ENCODE measurements around the gene BBOX1. TPM values are rescaled to one million over a fixed set of nuclear protein-coding genes. Genes with fewer than 3 reads are reported as not detected.

BBOX1 gene
- total and polyA plus RNA-seq, 7 donors: 0.07 to 0.79 (median 0.10) TPM; not detected in 4

GRCh38 chr11:27052668-27053067 is 12.1 kb downstream of the BBOX1 start:
- no peaks in the 10 kb centered on the region for H3K36me3 ChIP-seq (ENCODE audit: insufficient read depth in 1 of 2, low read depth in 1 of 2)
- ATAC-seq (no peak), DNase-seq (no peak)
- no peaks in the 10 kb centered on the region for H3K27me3 ChIP-seq (ENCODE audit: insufficient read depth in 3 of 3, low read length in 2 of 3)
- TF ChIP-seq CTCF (IDR thresholded peaks at IDR 0.05): no peak
- H3K9me3 ChIP-seq: no peaks in the 10 kb centered on the region
- 90 to 97% (median 94%) methylated on average over 1 of the region's 1 CpG for WGBS, 3 donors
- no peaks in the 10 kb centered on the region for H3K4me1 ChIP-seq
- H3K27ac ChIP-seq: no peak overlapping the region
- H3K4me3 ChIP-seq: no peak overlapping the region
- intact Hi-C loops (cut with DNase I): no loop called here

- 83 to 85% (median 84%) methylated on average over 6 of the region's 6 CpGs for WGBS, 3 donors
- TF ChIP-seq CTCF (IDR thresholded peaks at IDR 0.05): no peak
- no peak for ATAC-seq
These were observed 14.6 kb downstream of the BBOX1 start for GRCh38 chr11:27055065-27055682.

GRCh38 chr11:27057091-27057780 is 16.6 kb downstream of the BBOX1 start:
- TF ChIP-seq CTCF (IDR thresholded peaks at IDR 0.05): no peak
- Histone ChIP-seq H3K36me3 (ENCODE audit: insufficient read depth in 1 of 2, low read depth in 1 of 2) (no peaks in the 10 kb centered on the region), H3K9me3 (no peaks in the 10 kb centered on the region), H3K27me3 (ENCODE audit: insufficient read depth in 3 of 3, low read length in 2 of 3) (no peaks in the 10 kb centered on the region), H3K4me1 (no peaks in the 10 kb centered on the region), H3K4me3 (no peak overlapping the region), H3K27ac (no peak overlapping the region)
- no peak for ATAC-seq
- WGBS, 3 donors: 63 to 76% (median 72%) methylated on average over 6 of the region's 6 CpGs
- intact Hi-C loops (cut with DNase I): no loop called here
- no peak for DNase-seq

More at GRCh38 chr11:27055065-27055682, 14.6 kb downstream of the BBOX1 start:
- H3K36me3 ChIP-seq (ENCODE audit: insufficient read depth in 1 of 2, low read depth in 1 of 2): no peaks in the 10 kb centered on the region
- no peaks in the 10 kb centered on the region for H3K4me1 ChIP-seq
- H3K4me3 ChIP-seq: no peak overlapping the region
- DNase-seq: no peak
- H3K27me3 ChIP-seq (ENCODE audit: insufficient read depth in 3 of 3, low read length in 2 of 3): no peaks in the 10 kb centered on the region
- no peaks in the 10 kb centered on the region for H3K9me3 ChIP-seq
- intact Hi-C loops (cut with DNase I): no loop called here
- H3K27ac ChIP-seq: no peak overlapping the region

GRCh38 chr11:27058456-27058855 is 17.8 kb downstream of the BBOX1 start:
- DNase-seq (no peak), ATAC-seq (no peak)
- intact Hi-C loops (cut with DNase I): no loop called here
- 42 to 94% (median 90%) methylated on average over 1 of the region's 1 CpG for WGBS, 3 donors
- TF ChIP-seq CTCF (IDR thresholded peaks at IDR 0.05): no peak
- Histone ChIP-seq H3K27me3 (ENCODE audit: insufficient read depth in 3 of 3, low read length in 2 of 3) (no peaks in the 10 kb centered on the region), H3K27ac (no peak overlapping the region), H3K36me3 (ENCODE audit: insufficient read depth in 1 of 2, low read depth in 1 of 2) (no peaks in the 10 kb centered on the region), H3K4me3 (no peak overlapping the region), H3K9me3 (no peaks in the 10 kb centered on the region), H3K4me1 (no peaks in the 10 kb centered on the region)

Data from psoas muscle (tissue), 8 donors.